H9 (cell line): Measurements from ENCODE around the gene POMGNT1. TPM values are rescaled to one million over a fixed set of nuclear protein-coding genes. Genes with fewer than 3 reads are reported as not detected.

ENCODE experiments used
- DNase-seq: peaks from one replicate; pipeline ENCODE4 v3.0.0-alpha.2; 2017
- H2AFZ ChIP-seq: one replicate; pipeline ENCODE4 v1.6.1; 2013; ENCODE audit warnings: mild to moderate bottlenecking, low read length, control low read depth, moderate library complexity
- H2AK5ac ChIP-seq: 2 replicates; pipeline ENCODE4 v1.6.1; 2013; ENCODE audit warnings: low read length, control low read depth, mixed read lengths; ENCODE audit not compliant: insufficient read length
- H2BK120ac ChIP-seq: one replicate; pipeline ENCODE4 v1.6.1; 2013; ENCODE audit warnings: low read depth, mild to moderate bottlenecking, low read length, control low read depth, inconsistent platforms; ENCODE audit not compliant: poor library complexity, severe bottlenecking
- H2BK12ac ChIP-seq: 2 replicates; pipeline ENCODE4 v1.6.1; 2013; ENCODE audit warnings: low read length, control low read depth, mixed read lengths, low read depth; ENCODE audit not compliant: insufficient read length
- H2BK15ac ChIP-seq: 2 replicates; pipeline ENCODE4 v1.6.1; 2013; ENCODE audit warnings: low read depth, low read length, control low read depth
- H2BK20ac ChIP-seq: one replicate; pipeline ENCODE4 v1.6.1; 2013; ENCODE audit warnings: low read depth, mild to moderate bottlenecking, low read length, control low read depth, inconsistent platforms; ENCODE audit not compliant: poor library complexity, severe bottlenecking
- H2BK5ac ChIP-seq: 2 replicates; pipeline ENCODE4 v1.6.1; 2013; ENCODE audit warnings: low read length, control low read depth, mixed read lengths; ENCODE audit not compliant: insufficient read length
- H3K14ac ChIP-seq: 2 replicates; pipeline ENCODE4 v1.6.1; 2013; ENCODE audit warnings: low read length, control low read depth; ENCODE audit not compliant: insufficient read depth
- H3K18ac ChIP-seq: 2 replicates; pipeline ENCODE4 v1.6.1; 2013; ENCODE audit warnings: low read depth, mild to moderate bottlenecking, mixed read lengths, low read length, control low read depth; ENCODE audit not compliant: insufficient read length
- H3K23ac ChIP-seq: 2 replicates; pipeline ENCODE4 v1.6.1; 2013; ENCODE audit warnings: low read length, control low read depth, mixed read lengths, low read depth; ENCODE audit not compliant: insufficient read length
- H3K23me2 ChIP-seq: 2 replicates; pipeline ENCODE4 v1.6.1; 2013; ENCODE audit warnings: low read depth, mild to moderate bottlenecking, mixed read lengths, low read length, control low read depth; ENCODE audit not compliant: insufficient read length, poor library complexity, severe bottlenecking
- H3K27ac ChIP-seq: 2 replicates; pipeline ENCODE4 v1.5.1; 2013; ENCODE audit warnings: low read length, control low read depth, mixed read lengths, low read depth; ENCODE audit not compliant: insufficient read length
- H3K27me3 ChIP-seq: 2 replicates; pipeline ENCODE4 v1.6.1; 2013; ENCODE audit warnings: low read length, control low read depth, inconsistent platforms; ENCODE audit not compliant: insufficient read depth
- H3K4ac ChIP-seq: 2 replicates; pipeline ENCODE4 v1.6.1; 2013; ENCODE audit warnings: low read depth, mild to moderate bottlenecking, control low read depth, inconsistent platforms, low read length, moderate library complexity
- H3K4me1 ChIP-seq: 2 replicates; pipeline ENCODE4 v1.6.1; 2013; ENCODE audit warnings: low read length, control low read depth, inconsistent platforms; ENCODE audit not compliant: insufficient read depth
- H3K4me2 ChIP-seq: 2 replicates; pipeline ENCODE4 v1.6.1; 2013; ENCODE audit warnings: low read length, control low read depth, mixed read lengths; ENCODE audit not compliant: insufficient read length, insufficient read depth
- H3K56ac ChIP-seq: 2 replicates; pipeline ENCODE4 v1.6.1; 2013; ENCODE audit warnings: low read depth, mild to moderate bottlenecking, mixed read lengths, low read length, control low read depth; ENCODE audit not compliant: insufficient read length
- H3K79me1 ChIP-seq: 2 replicates; pipeline ENCODE4 v1.6.1; 2013; ENCODE audit warnings: low read depth, mild to moderate bottlenecking, moderate library complexity, low read length, control low read depth, inconsistent platforms; ENCODE audit not compliant: insufficient read depth, poor library complexity, severe bottlenecking
- H3K79me2 ChIP-seq: 2 replicates; pipeline ENCODE4 v1.6.1; 2013; ENCODE audit warnings: low read length, control low read depth, inconsistent platforms; ENCODE audit not compliant: insufficient read depth
- H3K9ac ChIP-seq: 2 replicates; pipeline ENCODE4 v1.6.1; 2013; ENCODE audit warnings: low read length, control low read depth, mixed read lengths; ENCODE audit not compliant: insufficient read length; ENCODE audit errors: extremely low read depth
- H3K9me3 ChIP-seq: one replicate; pipeline ENCODE4 v1.6.1; 2013; ENCODE audit warnings: low read depth, low read length, inconsistent platforms; ENCODE audit not compliant: control insufficient read depth
- H3T11ph ChIP-seq: one replicate; pipeline ENCODE4 v1.6.1; 2013; ENCODE audit warnings: mild to moderate bottlenecking, low read length, control low read depth, inconsistent platforms
- H4K20me1 ChIP-seq: one replicate; pipeline ENCODE4 v1.6.1; 2013; ENCODE audit not compliant: control insufficient read depth, insufficient read length, insufficient read depth
- H4K5ac ChIP-seq: 2 replicates; pipeline ENCODE4 v1.6.1; 2013; ENCODE audit warnings: low read depth, mild to moderate bottlenecking, mixed read lengths, low read length, control low read depth; ENCODE audit not compliant: insufficient read length
- H4K8ac ChIP-seq: replicated peaks from 2 replicates; pipeline ENCODE4 v1.6.1; 2013; ENCODE audit warnings: low read length, control low read depth, mixed read lengths, low read depth; ENCODE audit not compliant: insufficient read length
- H4K91ac ChIP-seq: 2 replicates; pipeline ENCODE4 v1.6.1; 2013; ENCODE audit warnings: low read depth, mild to moderate bottlenecking, moderate library complexity, mixed read lengths, low read length, control low read depth; ENCODE audit not compliant: insufficient read length
- H3K27ac Mint-ChIP-seq, 3 experiments: 2 replicates in 2 of 3; 3 replicates in 1 of 3; pipeline ENCODE4 v1.8.0; 2020 to 2021; ENCODE audit warnings: mixed read lengths in 3 of 3, mild to moderate bottlenecking in 1 of 3, moderate library complexity in 1 of 3
- H3K27me3 Mint-ChIP-seq: 2 replicates; pipeline ENCODE4 v1.8.0; 2021; ENCODE audit warnings: low read depth, mild to moderate bottlenecking, moderate library complexity, mixed read lengths
- H3K36me3 Mint-ChIP-seq, 3 experiments: 2 replicates in 2 of 3; 3 replicates in 1 of 3; pipeline ENCODE4 v1.8.0; 2020 to 2021; ENCODE audit warnings: low read depth in 3 of 3, mixed read lengths in 3 of 3; ENCODE audit not compliant: insufficient read depth in 1 of 3
- H3K4me1 Mint-ChIP-seq, 2 experiments: 2 replicates each; pipeline ENCODE4 v1.8.0; 2020; ENCODE audit warnings: mixed read lengths in 2 of 2
- H3K4me3 Mint-ChIP-seq, 2 experiments: 2 replicates in 1 of 2; 3 replicates in 1 of 2; pipeline ENCODE4 v1.8.0; 2020 to 2021; ENCODE audit warnings: mild to moderate bottlenecking in 2 of 2, mixed read lengths in 2 of 2, moderate library complexity in 1 of 2
- H3K9me3 Mint-ChIP-seq, 2 experiments: 2 replicates in 1 of 2; 3 replicates in 1 of 2; pipeline ENCODE4 v1.8.0; 2020; ENCODE audit warnings: mild to moderate bottlenecking in 2 of 2, mixed read lengths in 2 of 2, moderate library complexity in 1 of 2
- CTCF ChIP-seq: fragments of 200-600 bp; sonication (generic); conservative IDR thresholded peaks from 3 replicates; pipeline ENCODE4 v1.8.0; 2021; ENCODE audit warnings: antibody characterized with exemption, mild to moderate bottlenecking
- WGBS: extraction: QIAGEN DNeasy Blood & Tissue Kit; methylation state at CpG from one replicate; pipeline ENCODE4 v1.1.7; 2013; ENCODE audit warnings: missing lambda C conversion rate, low lambda C conversion rate, mixed read lengths; ENCODE audit not compliant: insufficient read length; ENCODE audit errors: extremely low coverage; 5-methylcytosine and 5-hydroxymethylcytosine counted together
- total RNA-seq: library from RNA; stranded (reverse); gene quantifications from 2 replicates; pipeline ENCODE4 v1.2.1, GENCODE V29; 2021

POMGNT1 gene
- total RNA-seq, 1 experiment from 2014 or later, result 62.6 TPM

GRCh38 chr1:46184920-46185658 lies 13.1 kb downstream of the POMGNT1 start:
- no CpG with 5 or more reads among the region's 7 CpGs for WGBS
- Histone ChIP-seq H3K4ac (no peak overlapping the region), H3K14ac (no peak overlapping the region), H3K23ac (no peak overlapping the region), H2BK120ac (no peak overlapping the region), H2BK20ac (no peak overlapping the region), H3K18ac (no peak overlapping the region), H4K8ac (no peak overlapping the region), H3K9me3 (no peaks in the 10 kb centered on the region), H2BK12ac (no peak overlapping the region), H3K4me2 (no peak overlapping the region), H3K9ac (no peak overlapping the region), H3K79me1 (no peaks in the 10 kb centered on the region), H3K79me2 (no peaks in the 10 kb centered on the region), H3K56ac (no peak overlapping the region), H3T11ph (no peak overlapping the region), H4K20me1 (no peaks in the 10 kb centered on the region), H3K27ac (no peak overlapping the region), H3K4me1 (peaks cover under 1% of the 10 kb centered on the region; the same call in 1 of the 2 replicates), H2BK15ac (no peak overlapping the region), H3K23me2 (no peaks in the 10 kb centered on the region), H2AFZ (no peak overlapping the region), H3K27me3 (no peaks in the 10 kb centered on the region; the same call in 1 of the 2 replicates), H4K91ac (no peak overlapping the region), H2BK5ac (no peak overlapping the region), H2AK5ac (no peak overlapping the region), H4K5ac (no peak overlapping the region)
- no peak for DNase-seq
- TF ChIP-seq CTCF, result no peak
- Mint-ChIP-seq H3K27ac (no peak overlapping the region), H3K36me3 (peaks cover 12 to 23% (median 17%) of the 10 kb centered on the region in 3 experiments; a peak in 6 of 7 replicates), H3K4me1 (peaks cover 7 to 10% of the 10 kb centered on the region in 2 experiments; a peak in 3 of 4 replicates), H3K27me3 (peaks cover 5% of the 10 kb centered on the region), H3K4me3 (no peak overlapping the region; a peak in 1 of 5 replicates), H3K9me3 (no peaks in the 10 kb centered on the region; a peak in 1 of 5 replicates)
